HepG2 (cell line): ENCODE results near the gene CALN1. TPM values are rescaled to one million over a fixed set of nuclear protein-coding genes. Genes with fewer than 3 reads are reported as not detected.

Experiments
- ATAC-seq: fragments of 200-7000 bp; cut with Tn5 transposase; 3 replicates; pipeline ENCODE4 v1.9.1; 2020; ENCODE audit warnings: mild to moderate bottlenecking, moderate library complexity
- BruUV-seq: library from RNA; stranded (reverse); fragments of 400-500 nt; replicated peaks from 2 replicates; lab custom pipeline; 2021; lab: Mats Ljungman, UMichigan
- CTCF ChIA-PET: fragments of 300-600 bp; formaldehyde crosslinking; extraction: SDS; loops from one replicate; lab custom pipeline; 2021; ENCODE audit warnings: low total read pairs, inconsistent platforms, low intra/inter-chr PET ratio; lab: Yijun Ruan, JAX
- POLR2A ChIA-PET: fragments of 350-600 bp; sonication (Branson Sonifier 250); formaldehyde crosslinking; loops from one replicate; lab custom pipeline; 2020; ENCODE audit warnings: antibody characterized with exemption, inconsistent platforms; lab: Yijun Ruan, JAX
- DNase-seq: peaks from one replicate; pipeline ENCODE4 v3.0.0-alpha.2; 2015; ENCODE audit warnings: low spot score
- FAIRE-seq: peaks from 3 replicates; lab custom pipeline; 2011; peaks lifted over from hg19 to GRCh38; lab: Jason Lieb, UNC
- H2AFZ ChIP-seq: one replicate; pipeline ENCODE4 v1.6.1; 2011; ENCODE audit warnings: low read length, inconsistent platforms
- H3K27ac ChIP-seq: fragments of 300-600 bp; 3 replicates; pipeline ENCODE4 v1.8.0; 2011; ENCODE audit warnings: mixed run types, mild to moderate bottlenecking, mixed read lengths, low read length, inconsistent platforms; ENCODE audit not compliant: insufficient read depth; ENCODE audit errors: extremely low read length
- H3K27me3 ChIP-seq, 2 experiments: fragments of 200-600 bp in 1 of 2; 2 replicates in 1 of 2; 3 replicates in 1 of 2; pipeline versions ENCODE4 v1.6.0 to v1.8.0; 2011; ENCODE audit warnings: low read length in 2 of 2, mild to moderate bottlenecking in 2 of 2, moderate library complexity in 2 of 2, inconsistent platforms in 1 of 2; ENCODE audit not compliant: insufficient read depth in 2 of 2, control insufficient read depth in 1 of 2
- H3K36me3 ChIP-seq, 2 experiments: fragments of 200-600 bp in 1 of 2; replicated peaks in 1 of 2; 2 replicates in 1 of 2; 3 replicates in 1 of 2; pipeline versions ENCODE4 v1.5.1 to v1.8.0; 2011; ENCODE audit warnings: low read length in 2 of 2, inconsistent platforms in 1 of 2; ENCODE audit not compliant: insufficient read depth in 2 of 2, control insufficient read depth in 1 of 2
- H3K4me1 ChIP-seq: 2 replicates; pipeline ENCODE4 v1.5.1; 2012; ENCODE audit warnings: low read length, inconsistent platforms; ENCODE audit not compliant: insufficient read depth
- H3K4me2 ChIP-seq: 2 replicates; pipeline ENCODE4 v1.6.0; 2011; ENCODE audit warnings: low read depth, low read length, inconsistent platforms
- H3K4me3 ChIP-seq, 3 experiments: fragments of 200-600 bp in 1 of 3; sonication (generic), shearing (Covaris generic) in 1 of 3; replicated peaks in 1 of 3; 2 replicates each; pipeline ENCODE4 v1.5.1; 2011 to 2016; ENCODE audit warnings: low read length in 3 of 3, inconsistent platforms in 2 of 3, low read depth in 2 of 3, mild to moderate bottlenecking in 2 of 3, control low read depth in 1 of 3, mixed read lengths in 1 of 3; ENCODE audit not compliant: insufficient read depth in 1 of 3
- H3K79me2 ChIP-seq: one replicate; pipeline ENCODE4 v1.6.1; 2011; ENCODE audit warnings: low read length, inconsistent platforms; ENCODE audit not compliant: insufficient read depth
- H3K9ac ChIP-seq: 2 replicates; pipeline ENCODE4 v1.6.0; 2011; ENCODE audit warnings: mild to moderate bottlenecking, low read depth, low read length, inconsistent platforms; ENCODE audit not compliant: insufficient read depth
- H3K9me3 ChIP-seq: 2 replicates; pipeline ENCODE4 v1.5.1; 2012; ENCODE audit warnings: mild to moderate bottlenecking, low read length
- H4K20me1 ChIP-seq: 2 replicates; pipeline ENCODE4 v1.6.0; 2011; ENCODE audit warnings: inconsistent platforms, mild to moderate bottlenecking, low read length, moderate library complexity; ENCODE audit not compliant: insufficient read depth
- KLF13 ChIP-seq: sonication (generic); formaldehyde crosslinking; IDR thresholded peaks from 2 replicates; pipeline ENCODE4 v1.4.0; 2020; ENCODE audit warnings: mild to moderate bottlenecking, missing genetic modification reagents
- LRRFIP1 ChIP-seq: sonication (generic); formaldehyde crosslinking; conservative IDR thresholded peaks from 2 replicates; pipeline ENCODE4 v1.4.0; 2020; ENCODE audit warnings: missing genetic modification reagents
- RAD21 ChIP-seq: fragments of 450-650 bp; formaldehyde crosslinking; IDR thresholded peaks from 2 replicates; pipeline ENCODE4 v1.5.0; 2020; ENCODE audit warnings: mild to moderate bottlenecking
- RBM39 ChIP-seq: fragments of 200-400 bp; formaldehyde crosslinking; IDR thresholded peaks from one replicate; pipeline ENCODE4 v1.6.1; 2018; ENCODE audit warnings: antibody characterized with exemption, mild to moderate bottlenecking, low read depth, low read length; ENCODE audit not compliant: poor library complexity, severe bottlenecking
- SNRNP70 ChIP-seq: fragments of 200-400 bp; formaldehyde crosslinking; IDR thresholded peaks from 2 replicates; pipeline ENCODE4 v1.6.1; 2017; ENCODE audit warnings: mild to moderate bottlenecking, low read depth, low read length, moderate library complexity
- SP140L ChIP-seq: sonication (generic); formaldehyde crosslinking; IDR thresholded peaks from 2 replicates; pipeline ENCODE4 v1.4.0; 2020; ENCODE audit warnings: missing genetic modification reagents, borderline replicate concordance
- SRY ChIP-seq: sonication (generic); formaldehyde crosslinking; IDR thresholded peaks from 2 replicates; pipeline ENCODE4 v1.8.0; 2022; ENCODE audit warnings: mild to moderate bottlenecking, missing genetic modification reagents
- U2AF2 ChIP-seq: fragments of 200-400 bp; formaldehyde crosslinking; IDR thresholded peaks from 2 replicates; pipeline ENCODE4 v1.6.1; 2017; ENCODE audit warnings: low read depth, mild to moderate bottlenecking, low read length
- ZBTB8A ChIP-seq: sonication (generic); formaldehyde crosslinking; IDR thresholded peaks from 2 replicates; pipeline ENCODE4 v1.4.0; 2020; ENCODE audit warnings: mild to moderate bottlenecking, low read depth, missing genetic modification reagents, borderline replicate concordance
- ZNF160 ChIP-seq: sonication (generic); formaldehyde crosslinking; IDR thresholded peaks from 2 replicates; pipeline ENCODE4 v1.8.0; 2022; ENCODE audit warnings: mild to moderate bottlenecking, inconsistent platforms, missing genetic modification reagents
- ZNF251 ChIP-seq: sonication (generic); formaldehyde crosslinking; IDR thresholded peaks from 2 replicates; pipeline ENCODE4 v1.9.0; 2021; ENCODE audit warnings: mild to moderate bottlenecking, missing genetic modification reagents
- ZNF550 ChIP-seq: sonication (generic); formaldehyde crosslinking; IDR thresholded peaks from 2 replicates; pipeline ENCODE4 v1.4.0; 2020; ENCODE audit warnings: mild to moderate bottlenecking, missing genetic modification reagents, borderline replicate concordance
- ZNF816 ChIP-seq: sonication (generic); formaldehyde crosslinking; IDR thresholded peaks from 2 replicates; pipeline ENCODE4 v1.8.0; 2022; ENCODE audit warnings: missing genetic modification reagents, mild to moderate bottlenecking, borderline replicate concordance
- ZSCAN20 ChIP-seq: sonication (generic); formaldehyde crosslinking; IDR thresholded peaks from 2 replicates; pipeline ENCODE4 v1.4.0; 2020; ENCODE audit warnings: missing genetic modification reagents, mild to moderate bottlenecking, borderline replicate concordance
- WGBS: methylation state at CpG from one replicate; pipeline ENCODE4 v1.1.6; 2017; ENCODE audit warnings: low lambda C conversion rate; 5-methylcytosine and 5-hydroxymethylcytosine counted together
- in situ Hi-C: cut with HindIII; loops from 2 replicates; pipeline ENCODE4 v1.10.0; 2017; ENCODE audit warnings: low pct_unique_long_range_greater_than_20kb; ENCODE audit not compliant: extremely low pct_ligation_motif_present
- intact Hi-C: fragments of 100-400 bp; cut with micrococcal nuclease; formaldehyde crosslinking; loops from one replicate; pipeline ENCODE4 v1.10.0; 2022; ENCODE audit not compliant: unreplicated experiment
- polyA plus RNA-seq, 8 experiments: library from polyadenylated mRNA; depleted of rRNA in 3 of 8; stranded (reverse) in 7 of 8; unstranded in 1 of 8; fragments of >200 nt; fragmentation: Illumina TruSeq in 4 of 8; extraction: Trizol in 4 of 8; gene quantifications; 2 replicates each; pipeline versions ENCODE4 v1.2.1 to v1.2.3, GENCODE V29; 2011 to 2016; ENCODE audit warnings: low read depth in 4 of 8, missing spikeins in 1 of 8, mixed read lengths in 1 of 8; ENCODE audit not compliant: insufficient read depth in 1 of 8
- total RNA-seq, 5 experiments: library from RNA; depleted of rRNA; stranded (reverse); fragments of >200 nt; fragmentation: Illumina TruSeq; extraction: Trizol; gene quantifications; 2 replicates each; pipeline ENCODE4 v1.2.3, GENCODE V29; 2016; ENCODE audit warnings: low read depth in 1 of 5
- TF ChIP-seq, protein P1 (sequence below): IDR thresholded peaks from 2 replicates; pipeline ENCODE4 v1.6.1; 2016; ENCODE audit warnings: low read depth, control low read depth
- TF ChIP-seq, protein P2 (sequence below): sonication (generic); formaldehyde crosslinking; IDR thresholded peaks from 2 replicates; pipeline ENCODE4 v1.4.0; 2020; ENCODE audit warnings: mild to moderate bottlenecking, missing genetic modification reagents

The CALN1 gene
- total and polyA plus RNA-seq, 2 of the 13 experiments (the other 11 are each of a cell fraction or from before 2014, with no cell fraction given): not detected

DNA sequence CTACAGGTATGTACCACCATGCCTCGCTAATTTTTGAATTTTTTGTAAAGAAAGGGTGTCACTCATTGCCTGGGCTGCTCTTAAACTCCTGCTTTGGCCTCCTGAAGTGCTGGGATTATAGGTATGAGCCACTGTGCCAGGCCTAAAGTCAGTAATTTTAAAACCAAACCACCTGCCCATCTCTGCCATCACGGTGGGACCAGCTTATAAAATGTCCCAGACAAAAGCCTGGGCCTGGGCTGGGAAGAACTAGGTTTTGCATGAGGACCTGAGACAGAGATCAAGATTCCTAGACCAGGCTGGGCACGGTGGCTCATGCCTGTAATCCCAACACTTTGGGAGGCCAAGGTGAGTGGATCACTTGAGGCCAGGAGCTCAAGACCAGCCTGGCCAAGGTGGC lies 395.6 kb downstream of the CALN1 start:
- no peak for FAIRE-seq
- TF ChIP-seq LRRFIP1 (CRISPR knock-in tag) (no peak), RBM39 (no peak), ZNF251 (no peak), RAD21 (CRISPR knock-in tag) (no peak), U2AF2 (no peak), ZBTB8A (CRISPR knock-in tag) (no peak), ZNF550 (CRISPR knock-in tag) (no peak), ZSCAN20 (no peak), SP140L (CRISPR knock-in tag) (no peak), ZNF816 (CRISPR knock-in tag) (no peak), SRY (CRISPR knock-in tag) (no peak), KLF13 (no peak), ZNF160 (no peak), SNRNP70 (no peak)
- TF ChIP-seq, protein P1, sequence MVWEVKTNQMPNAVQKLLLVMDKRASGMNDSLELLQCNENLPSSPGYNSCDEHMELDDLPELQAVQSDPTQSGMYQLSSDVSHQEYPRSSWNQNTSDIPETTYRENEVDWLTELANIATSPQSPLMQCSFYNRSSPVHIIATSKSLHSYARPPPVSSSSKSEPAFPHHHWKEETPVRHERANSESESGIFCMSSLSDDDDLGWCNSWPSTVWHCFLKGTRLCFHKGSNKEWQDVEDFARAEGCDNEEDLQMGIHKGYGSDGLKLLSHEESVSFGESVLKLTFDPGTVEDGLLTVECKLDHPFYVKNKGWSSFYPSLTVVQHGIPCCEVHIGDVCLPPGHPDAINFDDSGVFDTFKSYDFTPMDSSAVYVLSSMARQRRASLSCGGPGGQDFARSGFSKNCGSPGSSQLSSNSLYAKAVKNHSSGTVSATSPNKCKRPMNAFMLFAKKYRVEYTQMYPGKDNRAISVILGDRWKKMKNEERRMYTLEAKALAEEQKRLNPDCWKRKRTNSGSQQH (CRISPR knock-in tag): no peak
- TF ChIP-seq, protein P2, sequence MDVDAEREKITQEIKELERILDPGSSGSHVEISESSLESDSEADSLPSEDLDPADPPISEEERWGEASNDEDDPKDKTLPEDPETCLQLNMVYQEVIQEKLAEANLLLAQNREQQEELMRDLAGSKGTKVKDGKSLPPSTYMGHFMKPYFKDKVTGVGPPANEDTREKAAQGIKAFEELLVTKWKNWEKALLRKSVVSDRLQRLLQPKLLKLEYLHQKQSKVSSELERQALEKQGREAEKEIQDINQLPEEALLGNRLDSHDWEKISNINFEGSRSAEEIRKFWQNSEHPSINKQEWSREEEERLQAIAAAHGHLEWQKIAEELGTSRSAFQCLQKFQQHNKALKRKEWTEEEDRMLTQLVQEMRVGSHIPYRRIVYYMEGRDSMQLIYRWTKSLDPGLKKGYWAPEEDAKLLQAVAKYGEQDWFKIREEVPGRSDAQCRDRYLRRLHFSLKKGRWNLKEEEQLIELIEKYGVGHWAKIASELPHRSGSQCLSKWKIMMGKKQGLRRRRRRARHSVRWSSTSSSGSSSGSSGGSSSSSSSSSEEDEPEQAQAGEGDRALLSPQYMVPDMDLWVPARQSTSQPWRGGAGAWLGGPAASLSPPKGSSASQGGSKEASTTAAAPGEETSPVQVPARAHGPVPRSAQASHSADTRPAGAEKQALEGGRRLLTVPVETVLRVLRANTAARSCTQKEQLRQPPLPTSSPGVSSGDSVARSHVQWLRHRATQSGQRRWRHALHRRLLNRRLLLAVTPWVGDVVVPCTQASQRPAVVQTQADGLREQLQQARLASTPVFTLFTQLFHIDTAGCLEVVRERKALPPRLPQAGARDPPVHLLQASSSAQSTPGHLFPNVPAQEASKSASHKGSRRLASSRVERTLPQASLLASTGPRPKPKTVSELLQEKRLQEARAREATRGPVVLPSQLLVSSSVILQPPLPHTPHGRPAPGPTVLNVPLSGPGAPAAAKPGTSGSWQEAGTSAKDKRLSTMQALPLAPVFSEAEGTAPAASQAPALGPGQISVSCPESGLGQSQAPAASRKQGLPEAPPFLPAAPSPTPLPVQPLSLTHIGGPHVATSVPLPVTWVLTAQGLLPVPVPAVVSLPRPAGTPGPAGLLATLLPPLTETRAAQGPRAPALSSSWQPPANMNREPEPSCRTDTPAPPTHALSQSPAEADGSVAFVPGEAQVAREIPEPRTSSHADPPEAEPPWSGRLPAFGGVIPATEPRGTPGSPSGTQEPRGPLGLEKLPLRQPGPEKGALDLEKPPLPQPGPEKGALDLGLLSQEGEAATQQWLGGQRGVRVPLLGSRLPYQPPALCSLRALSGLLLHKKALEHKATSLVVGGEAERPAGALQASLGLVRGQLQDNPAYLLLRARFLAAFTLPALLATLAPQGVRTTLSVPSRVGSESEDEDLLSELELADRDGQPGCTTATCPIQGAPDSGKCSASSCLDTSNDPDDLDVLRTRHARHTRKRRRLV: no peak

More for the DNA sequence above, 395.6 kb downstream of the CALN1 start:
- Histone ChIP-seq H3K27ac (no peak overlapping the region), H3K36me3 (no peaks in the 10 kb centered on the region), H3K9ac (no peak overlapping the region), H3K27me3 (no peaks in the 10 kb centered on the region; a peak in 1 of 5 replicates), H3K4me1 (no peaks in the 10 kb centered on the region), H3K9me3 (no peaks in the 10 kb centered on the region), H3K79me2 (no peaks in the 10 kb centered on the region), H3K4me3 (no peak overlapping the region), H2AFZ (no peak overlapping the region), H3K4me2 (no peak overlapping the region), H4K20me1 (no peaks in the 10 kb centered on the region)
- ChIA-PET CTCF (no interaction called here), POLR2A (no interaction called here)
- in situ Hi-C loops: no loop called here
- intact Hi-C loops: no loop called here
- ATAC-seq (no peak), DNase-seq (no peak)
- BruUV-seq: no TSS peak
- WGBS: 0% methylated on average over 2 of the region's 3 CpGs
